B cell (primary cell): ENCODE measurements around the gene MRPL18. TPM values are rescaled to one million over a fixed set of nuclear protein-coding genes. Genes with fewer than 3 reads are reported as not detected.
"Not testable (repeated sequence)": the region's sequence is repeated elsewhere in the genome, so short reads cannot be mapped to it uniquely, and the experiment has no call there.

ENCODE experiments used
- ATAC-seq: fragments of 200-7000 bp; cut with Tn5 transposase; one replicate; pipeline ENCODE4 v1.10.0; 2021; ENCODE audit warnings: low read depth, mild to moderate bottlenecking, moderate number of reproducible peaks, moderate library complexity
- CTCF ChIA-PET: fragments of 350-600 bp; sonication (Branson Sonifier 250); formaldehyde crosslinking; loops from one replicate; lab custom pipeline; 2021; ENCODE audit warnings: antibody characterized with exemption, inconsistent platforms; lab: Charles Lee
- POLR2A ChIA-PET: fragments of 350-600 bp; sonication (Branson Sonifier 250); formaldehyde crosslinking; loops from one replicate; lab custom pipeline; 2021; ENCODE audit warnings: antibody characterized with exemption; lab: Charles Lee
- DNase-seq: peaks from one replicate; pipeline ENCODE4 v3.0.0; 2013
- H2AFZ ChIP-seq: 2 replicates; pipeline ENCODE4 v1.6.1; 2012; ENCODE audit warnings: mild to moderate bottlenecking, low read depth, low read length; ENCODE audit not compliant: insufficient read depth, poor library complexity, severe bottlenecking
- H3K27ac ChIP-seq, 2 donors: 1 replicate in 1 of 2; 2 replicates in 1 of 2; pipeline ENCODE4 v1.5.1; 2012 to 2013; ENCODE audit warnings: low read length in 2 of 2, mild to moderate bottlenecking in 2 of 2, moderate library complexity in 1 of 2
- H3K27me3 ChIP-seq, 4 experiments: fragments of 200-600 bp in 1 of 4; sonication (generic) in 1 of 4; replicated peaks in 1 of 4; 1 replicate in 2 of 4; 2 replicates in 2 of 4; pipeline versions ENCODE4 v1.6.1 to v1.7.0; 2013 to 2016; ENCODE audit warnings: low read length in 3 of 4, mild to moderate bottlenecking in 2 of 4, mixed read lengths in 1 of 4, moderate library complexity in 1 of 4; ENCODE audit not compliant: insufficient read depth in 4 of 4, control insufficient read depth in 3 of 4; ENCODE audit errors: control extremely low read depth in 1 of 4
- H3K36me3 ChIP-seq, 2 experiments: replicated peaks in 1 of 2; 1 replicate in 1 of 2; 2 replicates in 1 of 2; pipeline versions ENCODE4 v1.6.1 to v1.7.1; 2013; ENCODE audit warnings: low read length in 1 of 2; ENCODE audit not compliant: insufficient read depth in 2 of 2, control insufficient read depth in 1 of 2; ENCODE audit errors: control extremely low read depth in 1 of 2, extremely low read depth in 1 of 2
- H3K4me1 ChIP-seq, 2 donors: fragments of 200-600 bp in 1 of 2; sonication (generic) in 1 of 2; 1 replicate in 1 of 2; 2 replicates in 1 of 2; pipeline versions ENCODE4 v1.5.1 to v1.6.1; 2013 to 2017; ENCODE audit warnings: low read length in 2 of 2; ENCODE audit not compliant: control insufficient read depth in 2 of 2, insufficient read depth in 2 of 2
- H3K4me2 ChIP-seq: replicated peaks from 2 replicates; pipeline ENCODE3; 2012; ENCODE audit warnings: mild to moderate bottlenecking, low read depth, low read length; ENCODE audit not compliant: poor library complexity, severe bottlenecking
- H3K4me3 ChIP-seq, 5 experiments: fragments of 200-600 bp in 1 of 5; sonication (generic) in 1 of 5; 1 replicate in 3 of 5; 2 replicates in 2 of 5; pipeline versions ENCODE4 v1.5.1 to v1.7.0; 2011 to 2016; ENCODE audit warnings: low read length in 4 of 5, mild to moderate bottlenecking in 4 of 5, low read depth in 2 of 5, control low read depth in 1 of 5, moderate library complexity in 1 of 5; ENCODE audit not compliant: insufficient read depth in 1 of 5; ENCODE audit errors: control extremely low read depth in 1 of 5, extremely low read depth in 1 of 5
- H3K79me2 ChIP-seq: fragments of 200-600 bp; sonication (generic); one replicate; pipeline ENCODE4 v1.6.0; 2016; ENCODE audit warnings: low read length; ENCODE audit not compliant: control insufficient read depth, insufficient read depth
- H3K9ac ChIP-seq: fragments of 200-600 bp; sonication (generic); 2 replicates; pipeline ENCODE4 v1.6.1; 2017; ENCODE audit warnings: mild to moderate bottlenecking, low read length, moderate library complexity
- H3K9me3 ChIP-seq, 3 donors: one replicate each; pipeline versions ENCODE4 v1.6.1 to v1.7.1; 2013; ENCODE audit warnings: low read length in 2 of 3; ENCODE audit not compliant: control insufficient read depth in 2 of 3, insufficient read depth in 1 of 3; ENCODE audit errors: control extremely low read depth in 1 of 3
- H4K20me1 ChIP-seq: 2 replicates; pipeline ENCODE4 v1.6.0; 2012; ENCODE audit warnings: mild to moderate bottlenecking, low read length; ENCODE audit not compliant: insufficient read depth, control insufficient read depth, poor library complexity, severe bottlenecking
- H3K27ac Mint-ChIP-seq: one replicate; pipeline ENCODE4 v1.8.0; 2021; ENCODE audit warnings: mixed read lengths
- H3K27me3 Mint-ChIP-seq: one replicate; pipeline ENCODE4 v1.8.0; 2021; ENCODE audit warnings: mixed read lengths
- H3K4me1 Mint-ChIP-seq: one replicate; pipeline ENCODE4 v1.8.0; 2021; ENCODE audit warnings: mixed read lengths
- H3K4me3 Mint-ChIP-seq: one replicate; pipeline ENCODE4 v1.8.0; 2021; ENCODE audit warnings: mixed read lengths
- H3K9me3 Mint-ChIP-seq: one replicate; pipeline ENCODE4 v1.8.0; 2022; ENCODE audit warnings: mixed read lengths; ENCODE audit not compliant: insufficient read depth
- EZH2 ChIP-seq: IDR thresholded peaks from 2 replicates; pipeline ENCODE4 v1.6.1; 2012; ENCODE audit warnings: borderline replicate concordance, low read depth, mild to moderate bottlenecking, moderate library complexity, low read length; ENCODE audit not compliant: insufficient read depth, poor library complexity, severe bottlenecking
- WGBS: methylation state at CpG from one replicate; pipeline ENCODE4 v1.1.5; 2013; ENCODE audit warnings: missing lambda C conversion rate; ENCODE audit not compliant: insufficient coverage; 5-methylcytosine and 5-hydroxymethylcytosine counted together
- intact Hi-C: fragments of 100-400 bp; cut with micrococcal nuclease; formaldehyde crosslinking; loops from one replicate; pipeline ENCODE4 v1.10.0; 2022
- polyA plus RNA-seq: library from polyadenylated mRNA; depleted of rRNA; stranded (reverse); fragments of >200 nt; gene quantifications from 2 replicates; pipeline ENCODE4 v1.2.3, GENCODE V29; 2012
- total RNA-seq, 2 donors: library from RNA; stranded (reverse); fragments of 120-200 nt in 1 of 2; gene quantifications; 1 replicate in 1 of 2; 2 replicates in 1 of 2; pipeline versions ENCODE4 v1.2.3 to v1.2.4, GENCODE V29; 2013 to 2022
- TF ChIP-seq, protein P1 (sequence below): fragments of 200-600 bp; IDR thresholded peaks from one replicate; pipeline ENCODE4 v1.8.0; 2022; ENCODE audit warnings: antibody characterized with exemption, mild to moderate bottlenecking

MRPL18 gene
- total and polyA plus RNA-seq, 2 donors (not counting 1 experiment from before 2014, with no cell fraction given) = 32.1 to 35.1 TPM

GRCh38 chr6:159815410-159815809, 25.1 kb downstream of the MRPL18 start:
- 97% methylated on average over 6 of the region's 6 CpGs for WGBS
- no peak overlapping the region for H3K27ac Mint-ChIP-seq

DNA sequence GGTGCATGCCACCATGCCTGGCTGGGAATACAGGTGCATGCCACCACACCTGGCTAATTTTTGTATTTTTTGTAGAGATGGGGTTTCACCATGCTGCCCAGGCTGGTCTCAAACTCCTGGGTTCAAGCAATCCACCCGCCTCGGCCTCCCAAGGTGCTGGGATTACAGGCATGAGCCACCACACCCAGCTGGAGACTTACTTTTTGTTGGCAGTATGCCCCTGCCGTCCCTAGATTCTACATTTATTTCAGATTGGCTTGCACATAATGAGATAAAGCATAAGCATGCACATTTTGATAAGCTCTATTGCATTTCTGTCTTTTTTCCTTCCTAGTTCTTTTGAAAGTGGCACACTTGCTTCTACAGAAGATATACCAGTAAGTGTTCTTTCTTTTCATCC, 26.5 kb downstream of the MRPL18 start:
- peaks cover 18 to 23% of the 10 kb centered on the region in 2 donors for H3K4me1 ChIP-seq
- H3K9me3 ChIP-seq, H4K20me1 ChIP-seq, H3K4me3 Mint-ChIP-seq, H3K9ac ChIP-seq, H3K27me3 Mint-ChIP-seq, H3K36me3 ChIP-seq, H3K79me2 ChIP-seq, H3K9me3 Mint-ChIP-seq, intact Hi-C loops, H3K27ac ChIP-seq, POLR2A ChIA-PET, H3K27ac Mint-ChIP-seq, DNase-seq, H2AFZ ChIP-seq, H3K4me3 ChIP-seq, H3K4me2 ChIP-seq, CTCF ChIA-PET, H3K27me3 ChIP-seq, ATAC-seq: not testable (repeated sequence)
- H3K4me1 Mint-ChIP-seq = peaks cover 21% of the 10 kb centered on the region
- WGBS = 97% methylated on average over 3 of the region's 3 CpGs

More at GRCh38 chr6:159815410-159815809, 25.1 kb downstream of the MRPL18 start:
- no peak overlapping the region for H3K27ac ChIP-seq
- H3K9ac ChIP-seq = no peak overlapping the region
- ChIA-PET CTCF (no interaction called here), POLR2A (no interaction called here)
- H3K9me3 Mint-ChIP-seq = no peaks in the 10 kb centered on the region
- H3K4me1 ChIP-seq = peaks cover 7 to 12% of the 10 kb centered on the region in 2 donors
- DNase-seq = no peak
- intact Hi-C loops = no loop called here
- no peak overlapping the region for H2AFZ ChIP-seq
- TF ChIP-seq EZH2 = no peak
- TF ChIP-seq, protein P1, sequence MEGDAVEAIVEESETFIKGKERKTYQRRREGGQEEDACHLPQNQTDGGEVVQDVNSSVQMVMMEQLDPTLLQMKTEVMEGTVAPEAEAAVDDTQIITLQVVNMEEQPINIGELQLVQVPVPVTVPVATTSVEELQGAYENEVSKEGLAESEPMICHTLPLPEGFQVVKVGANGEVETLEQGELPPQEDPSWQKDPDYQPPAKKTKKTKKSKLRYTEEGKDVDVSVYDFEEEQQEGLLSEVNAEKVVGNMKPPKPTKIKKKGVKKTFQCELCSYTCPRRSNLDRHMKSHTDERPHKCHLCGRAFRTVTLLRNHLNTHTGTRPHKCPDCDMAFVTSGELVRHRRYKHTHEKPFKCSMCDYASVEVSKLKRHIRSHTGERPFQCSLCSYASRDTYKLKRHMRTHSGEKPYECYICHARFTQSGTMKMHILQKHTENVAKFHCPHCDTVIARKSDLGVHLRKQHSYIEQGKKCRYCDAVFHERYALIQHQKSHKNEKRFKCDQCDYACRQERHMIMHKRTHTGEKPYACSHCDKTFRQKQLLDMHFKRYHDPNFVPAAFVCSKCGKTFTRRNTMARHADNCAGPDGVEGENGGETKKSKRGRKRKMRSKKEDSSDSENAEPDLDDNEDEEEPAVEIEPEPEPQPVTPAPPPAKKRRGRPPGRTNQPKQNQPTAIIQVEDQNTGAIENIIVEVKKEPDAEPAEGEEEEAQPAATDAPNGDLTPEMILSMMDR = no peak
- H3K4me1 Mint-ChIP-seq = peaks cover 15% of the 10 kb centered on the region
- H3K36me3 ChIP-seq = no peaks in the 10 kb centered on the region
- no peak overlapping the region for H3K4me3 Mint-ChIP-seq
- H3K27me3 Mint-ChIP-seq = no peaks in the 10 kb centered on the region
- no peaks in the 10 kb centered on the region for H3K27me3 ChIP-seq
- no peaks in the 10 kb centered on the region for H4K20me1 ChIP-seq
- H3K79me2 ChIP-seq = no peaks in the 10 kb centered on the region
- H3K4me2 ChIP-seq = no peak overlapping the region
- no peak for ATAC-seq
- no peaks in the 10 kb centered on the region for H3K9me3 ChIP-seq
- H3K4me3 ChIP-seq = no peak overlapping the region
